GM19463 (cell line): Measurements from ENCODE around the gene FOSB.
"Not testable (repeated sequence)": the region's sequence is repeated elsewhere in the genome, so short reads cannot be mapped to it uniquely, and the experiment has no call there.

Experiments used
- ATAC-seq: cut with Tn5 transposase; IDR thresholded peaks from one replicate; pipeline ENCODE4 v1.9.1; 2021; ENCODE audit warnings: mild to moderate bottlenecking, moderate library complexity; ENCODE audit not compliant: unreplicated experiment

Gene FOSB

GRCh38 chr19:45502111-45502510 lies 34.3 kb downstream of the FOSB start:
- ATAC-seq = no peak

DNA sequence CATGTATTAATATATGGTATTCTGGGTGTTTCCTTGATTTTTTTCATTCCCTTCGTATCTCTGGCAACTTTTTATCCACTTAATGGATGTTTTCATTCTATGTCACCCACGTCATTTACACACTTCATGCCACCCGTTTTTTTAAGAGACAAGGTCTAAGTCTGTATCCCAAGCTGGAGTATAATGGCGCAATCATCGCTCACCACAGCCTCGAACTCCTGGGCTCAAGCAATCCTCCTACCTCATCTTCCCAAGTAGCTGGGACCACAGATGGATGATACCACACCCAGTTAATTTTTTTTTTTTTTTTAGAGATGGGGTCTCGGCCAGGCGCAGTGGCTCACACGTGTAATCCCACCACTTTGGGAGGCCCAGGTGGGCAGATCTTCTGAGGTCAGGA lies 36.1 kb downstream of the FOSB start:
- ATAC-seq = no peak

DNA sequence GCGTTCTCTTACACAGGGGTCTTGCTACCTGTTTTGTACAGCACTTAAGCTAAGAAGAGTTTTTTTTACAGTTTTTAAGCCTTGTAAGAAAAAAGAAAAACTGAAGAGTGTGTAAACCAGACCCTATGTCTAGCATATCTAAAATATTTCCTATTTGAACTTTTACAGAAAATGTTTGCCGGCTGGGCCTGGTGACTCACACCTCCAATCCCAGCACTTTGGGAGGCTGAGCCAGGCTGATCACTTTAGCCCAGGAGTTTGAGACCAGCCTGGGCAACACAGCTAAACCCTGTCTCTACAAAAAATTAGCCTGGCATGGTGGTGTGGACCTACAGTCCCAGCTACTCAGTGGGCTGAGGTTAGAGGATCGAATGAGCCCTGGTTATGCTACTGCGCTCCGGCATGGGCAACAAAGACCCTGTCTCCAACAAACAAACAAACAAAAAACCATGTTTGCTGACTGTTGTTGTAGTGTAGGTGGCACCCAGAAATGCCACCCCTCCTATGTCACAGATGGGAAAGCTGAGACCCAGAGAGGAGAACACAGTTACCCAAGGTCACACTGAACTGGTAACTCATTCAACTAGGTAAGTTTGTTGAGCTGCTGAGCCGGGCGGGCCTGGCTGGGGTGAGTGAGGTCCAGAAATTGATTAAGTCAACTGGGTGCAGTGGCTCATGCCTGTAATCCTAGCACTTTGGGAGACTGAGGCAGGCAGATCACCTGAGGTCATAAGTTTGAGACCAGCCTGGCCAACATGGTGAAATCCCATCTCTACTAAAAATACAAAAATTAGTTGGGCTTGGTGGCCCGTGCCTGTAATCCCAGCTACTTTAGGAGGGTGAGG lies 37.6 kb downstream of the FOSB start:
- no peak for ATAC-seq

DNA sequence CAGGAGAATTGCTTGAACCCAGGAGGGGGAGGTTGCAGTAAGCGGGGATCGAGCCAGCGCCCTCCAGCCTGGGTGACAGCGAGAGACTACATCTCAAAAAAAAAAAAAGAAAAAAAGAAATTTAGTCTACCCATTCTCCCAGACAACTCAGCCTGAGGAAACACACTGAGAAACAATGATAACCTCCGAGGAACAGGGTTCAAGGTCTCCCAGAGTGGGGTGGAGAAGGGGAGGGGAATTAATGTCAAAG lies 38.1 kb downstream of the FOSB start:
- no peak for ATAC-seq

DNA sequence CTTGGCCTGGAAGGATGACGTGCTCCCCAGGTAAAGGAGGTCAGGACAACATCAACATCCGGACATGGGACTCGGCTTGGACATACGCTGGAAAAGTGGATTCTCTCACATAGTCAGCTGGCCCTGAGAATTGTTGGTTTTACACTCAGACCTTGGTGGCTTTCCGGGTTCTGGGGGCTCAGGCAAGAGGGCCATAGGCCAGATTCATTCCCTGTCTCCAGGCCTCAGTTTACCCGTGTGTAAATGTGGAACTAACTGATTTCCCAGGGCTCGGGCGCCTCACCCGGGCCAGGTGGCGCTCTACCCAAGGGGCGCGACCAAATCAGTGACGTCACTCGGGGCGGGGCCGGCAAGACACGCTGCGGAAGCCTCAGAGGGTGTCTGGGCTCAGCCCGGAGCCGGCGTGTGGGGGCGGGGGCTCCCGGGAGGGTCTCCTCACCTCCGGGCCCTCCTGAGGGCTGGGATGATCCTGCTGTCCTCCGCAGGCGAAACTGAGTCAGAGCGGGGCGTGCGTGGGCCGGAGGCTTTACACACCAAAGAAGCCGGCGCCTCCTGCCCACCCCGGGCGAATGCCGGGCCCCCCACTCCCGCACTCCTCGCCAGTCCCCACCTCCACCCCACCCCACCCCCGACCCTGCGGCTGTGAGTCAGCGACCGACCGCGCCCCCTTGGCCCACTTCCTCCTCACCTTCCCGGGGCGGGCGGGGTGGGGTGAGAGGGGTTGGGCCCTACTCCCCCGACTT lies 38.6 kb downstream of the FOSB start:
- peak; percentile 58 for ATAC-seq

DNA sequence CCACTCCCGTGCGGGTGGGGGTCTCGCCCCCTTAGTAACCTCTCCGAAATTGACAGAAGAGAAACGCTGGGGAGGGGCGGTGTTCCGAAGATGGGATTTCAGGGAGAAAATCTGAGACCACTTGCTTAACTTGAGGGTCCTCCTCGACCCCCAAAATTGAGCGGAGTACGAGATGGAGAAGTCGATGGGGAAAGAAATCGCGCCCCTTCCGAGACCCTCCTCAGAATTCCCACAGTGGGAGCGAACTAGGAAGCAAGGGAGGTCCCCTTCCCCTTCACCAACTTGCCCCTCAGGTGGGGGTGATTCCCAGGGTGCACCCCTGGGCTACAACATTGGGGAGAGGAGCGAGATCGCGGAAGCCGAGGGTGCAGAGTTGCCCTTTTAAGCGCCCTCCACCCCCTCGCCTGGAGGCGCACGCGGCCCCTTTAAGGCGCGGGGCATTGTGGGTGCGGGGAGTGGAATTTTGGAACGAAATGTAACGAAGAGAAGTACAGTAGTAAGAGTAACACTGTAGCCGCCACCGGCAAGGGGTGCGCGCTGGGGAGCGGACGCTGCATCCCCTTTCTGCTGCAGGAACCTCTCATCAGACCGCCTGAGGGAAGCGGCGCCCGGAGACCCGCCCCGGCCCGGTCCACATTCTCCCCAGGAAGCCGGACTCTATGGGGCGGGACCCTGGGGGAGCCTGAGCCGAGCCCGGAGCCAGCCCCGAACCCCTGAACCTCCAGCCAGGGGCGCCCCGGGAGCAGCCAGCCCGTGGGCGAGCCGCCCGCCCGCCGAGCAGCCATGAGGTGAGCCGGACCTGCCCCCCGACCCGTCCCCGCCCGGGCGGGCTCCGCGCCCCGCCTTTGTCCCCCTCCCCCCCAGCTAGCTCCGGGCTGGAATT lies 39.4 kb downstream of the FOSB start, which contains the start of gene VASP:
TSS of gene VASP (plus strand) at position 491 of the 883 bp plus-strand sequence. CDS start at position 784, 293 bp downstream.
- peak; percentile 41 for ATAC-seq

DNA sequence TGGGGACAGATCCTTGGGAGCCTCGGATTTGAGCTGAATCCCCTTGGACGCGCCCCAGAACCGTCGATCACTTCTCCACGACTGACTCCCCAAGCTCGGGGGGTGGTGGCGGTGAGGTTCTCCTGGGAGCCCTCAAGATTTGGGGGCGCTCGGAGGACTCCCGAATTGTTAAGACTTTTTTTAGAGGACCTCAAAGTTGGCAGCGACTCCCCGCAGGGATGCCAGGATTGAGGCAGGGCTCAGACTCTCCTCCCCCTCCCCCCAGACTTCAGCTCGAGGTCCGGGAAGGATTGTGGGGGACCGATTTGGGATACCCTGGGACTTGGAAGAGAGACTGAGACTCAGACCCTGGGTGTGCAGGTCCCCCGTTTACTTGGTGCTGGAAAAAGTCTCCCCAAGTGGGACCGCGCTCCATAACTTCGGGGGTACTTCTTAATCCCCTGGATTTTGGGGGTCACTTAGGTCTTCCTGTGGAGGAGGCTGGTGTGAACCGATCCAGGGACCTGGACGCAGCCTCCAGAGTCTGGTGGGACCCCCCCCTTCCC lies 40.1 kb downstream of the FOSB start:
- no peak for ATAC-seq

DNA sequence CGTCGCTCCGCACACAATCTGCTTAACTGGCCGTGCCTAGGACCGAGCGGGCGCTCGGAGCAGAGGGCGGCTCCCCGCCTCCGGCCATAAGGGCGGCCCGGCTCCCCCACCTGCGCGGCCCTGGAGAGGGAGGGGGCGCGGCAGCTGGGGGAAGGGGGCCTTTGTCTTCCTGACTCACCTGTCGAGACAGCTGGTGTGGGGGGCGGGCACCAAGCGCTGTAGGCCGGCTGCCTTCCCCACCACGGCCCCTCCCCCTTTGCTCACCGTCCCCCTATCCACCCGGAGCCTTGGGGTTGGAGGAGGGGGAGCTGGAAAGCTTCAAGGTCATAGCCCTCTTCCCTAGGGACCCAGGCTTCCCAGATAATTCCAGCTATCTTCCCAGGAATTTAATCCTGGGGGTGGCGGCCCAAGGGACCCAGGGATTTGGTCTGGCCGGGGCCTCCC lies 40.6 kb downstream of the FOSB start:
- ATAC-seq = no peak

- no peak for ATAC-seq
These were observed 41.3 kb downstream of the FOSB start for GRCh38 chr19:45508861-45509691.

- no peak for ATAC-seq
These were observed 41.9 kb downstream of the FOSB start for GRCh38 chr19:45509692-45510015.

DNA sequence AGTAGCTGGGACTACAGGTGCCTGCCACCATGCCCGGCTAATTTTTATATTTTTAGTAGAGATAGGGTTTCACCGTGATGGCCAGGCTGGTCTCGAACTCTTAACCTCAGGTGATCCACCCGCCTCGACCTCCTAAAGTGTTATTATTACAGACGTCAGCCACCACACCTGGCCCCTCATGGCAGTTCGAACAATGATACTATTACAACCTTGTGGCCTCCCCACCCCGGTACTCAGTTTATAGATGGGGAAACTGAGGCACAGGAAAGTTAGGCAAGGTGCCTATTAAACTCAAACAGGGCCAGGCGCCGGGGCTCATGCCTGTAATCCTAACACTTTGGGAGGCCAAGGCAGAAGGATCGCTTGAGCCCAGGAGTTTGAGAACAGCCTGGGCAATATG lies 42.6 kb downstream of the FOSB start:
- not testable (repeated sequence) for ATAC-seq

- ATAC-seq = no peak
These were observed 43.3 kb downstream of the FOSB start for GRCh38 chr19:45511074-45511473.

- no peak for ATAC-seq
These were observed 45.2 kb downstream of the FOSB start for GRCh38 chr19:45512881-45513483.

DNA sequence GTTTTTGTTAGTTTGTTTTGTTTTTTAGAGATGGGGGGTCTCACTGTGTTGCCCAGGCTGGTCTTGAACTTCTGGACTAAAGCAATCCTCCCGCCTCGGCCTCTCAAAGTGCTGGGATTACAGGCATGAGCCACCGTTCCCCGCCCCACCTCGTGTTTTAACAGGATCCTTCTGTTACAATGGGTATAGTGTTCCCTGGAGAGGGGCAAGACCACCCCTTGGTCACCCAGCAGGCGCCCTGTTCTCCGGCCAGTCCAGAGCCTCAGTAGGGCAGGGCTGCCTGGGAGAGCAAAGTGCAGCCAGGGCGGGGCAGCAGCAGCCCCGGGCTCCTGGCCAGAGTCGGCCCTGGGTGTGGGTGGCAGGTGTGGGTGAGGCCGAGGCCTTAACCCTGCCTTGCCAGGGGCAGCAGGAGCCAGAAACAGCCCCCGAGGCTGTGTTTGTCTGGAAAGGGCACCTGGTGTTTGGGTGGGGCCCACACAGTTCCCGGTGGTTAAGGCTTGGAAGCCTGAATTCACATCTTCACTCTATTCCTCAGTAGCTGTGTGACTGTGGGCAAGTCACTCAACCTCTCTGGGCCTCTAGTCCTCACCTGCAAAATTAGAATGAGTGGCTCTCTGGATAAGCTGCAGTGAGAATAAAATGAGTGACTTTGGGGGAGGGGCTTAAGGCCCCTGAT lies 46.7 kb downstream of the FOSB start:
- ATAC-seq = no peak

DNA sequence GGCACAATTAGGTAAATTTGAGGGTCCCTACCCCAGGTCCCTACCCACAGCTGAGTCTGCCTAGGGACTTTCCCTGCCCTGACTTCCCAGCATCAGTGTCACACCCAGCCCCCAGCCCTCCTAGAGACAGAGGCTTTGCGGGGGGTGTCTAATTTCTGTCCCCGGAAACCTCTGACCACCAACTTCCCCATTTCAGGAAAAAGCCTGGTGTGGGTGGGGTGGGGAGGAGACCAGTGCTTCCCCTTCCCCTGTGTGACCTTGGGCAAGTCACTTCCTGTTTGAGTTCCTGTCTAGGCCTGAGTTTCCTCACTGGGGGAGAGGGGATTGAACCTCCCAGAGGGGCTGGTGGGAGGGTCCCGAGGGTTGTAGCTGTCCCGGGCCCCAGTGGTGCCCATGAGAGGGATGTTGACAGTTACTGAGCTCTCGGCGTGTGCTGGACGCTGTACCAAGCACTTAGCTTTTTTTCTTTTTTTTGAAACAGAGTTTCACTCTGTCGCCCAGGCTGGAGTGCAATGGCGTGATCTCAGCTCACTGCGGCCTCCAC lies 47.4 kb downstream of the FOSB start:
- no peak for ATAC-seq

GRCh38 chr19:45515807-45516401 lies 48.1 kb downstream of the FOSB start:
- no peak for ATAC-seq

GRCh38 chr19:45517238-45517637 lies 49.4 kb downstream of the FOSB start:
- ATAC-seq = no peak

DNA sequence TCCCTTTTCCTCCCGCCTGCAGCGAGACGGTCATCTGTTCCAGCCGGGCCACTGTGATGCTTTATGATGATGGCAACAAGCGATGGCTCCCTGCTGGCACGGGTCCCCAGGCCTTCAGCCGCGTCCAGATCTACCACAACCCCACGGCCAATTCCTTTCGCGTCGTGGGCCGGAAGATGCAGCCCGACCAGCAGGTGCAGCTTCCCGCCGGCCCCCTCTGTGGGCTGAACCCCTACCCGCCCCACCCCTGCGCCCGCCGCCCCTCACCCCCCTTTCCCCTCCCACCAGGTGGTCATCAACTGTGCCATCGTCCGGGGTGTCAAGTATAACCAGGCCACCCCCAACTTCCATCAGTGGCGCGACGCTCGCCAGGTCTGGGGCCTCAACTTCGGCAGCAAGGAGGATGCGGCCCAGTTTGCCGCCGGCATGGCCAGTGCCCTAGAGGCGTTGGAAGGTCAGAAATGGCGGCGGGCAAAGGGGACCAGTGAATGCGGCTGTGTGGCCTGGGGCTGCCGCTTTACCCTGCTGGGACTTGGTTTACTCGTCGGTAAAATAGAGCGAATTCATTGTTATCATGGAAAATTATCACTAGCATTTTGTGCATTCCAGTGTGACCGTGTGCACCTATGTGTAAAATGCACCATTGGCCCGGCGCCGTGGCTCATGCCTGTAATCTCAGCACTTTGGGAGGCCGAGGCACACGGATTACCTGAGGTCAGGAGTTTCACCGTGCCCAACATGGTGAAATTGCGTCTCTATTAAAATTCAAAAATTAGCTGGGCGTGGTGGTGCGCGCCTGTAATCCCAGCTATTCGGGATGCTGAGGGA lies 50.1 kb downstream of the FOSB start:
- ATAC-seq = no peak
